Effector CD8-positive, alpha-beta T cell (primary cell): Measurements from ENCODE around the gene AIPL1.
"Not testable (repeated sequence)": the region's sequence is repeated elsewhere in the genome, so short reads cannot be mapped to it uniquely, and the experiment has no call there.

Source experiments
- DNase-seq: peaks from one replicate; lab custom pipeline; 2025; lab: John Stamatoyannopoulos, UW
- total RNA-seq, 4 experiments: gene quantifications; one replicate each; lab custom pipeline; 2026; lab: John Stamatoyannopoulos, UW

AIPL1 gene, protein sequence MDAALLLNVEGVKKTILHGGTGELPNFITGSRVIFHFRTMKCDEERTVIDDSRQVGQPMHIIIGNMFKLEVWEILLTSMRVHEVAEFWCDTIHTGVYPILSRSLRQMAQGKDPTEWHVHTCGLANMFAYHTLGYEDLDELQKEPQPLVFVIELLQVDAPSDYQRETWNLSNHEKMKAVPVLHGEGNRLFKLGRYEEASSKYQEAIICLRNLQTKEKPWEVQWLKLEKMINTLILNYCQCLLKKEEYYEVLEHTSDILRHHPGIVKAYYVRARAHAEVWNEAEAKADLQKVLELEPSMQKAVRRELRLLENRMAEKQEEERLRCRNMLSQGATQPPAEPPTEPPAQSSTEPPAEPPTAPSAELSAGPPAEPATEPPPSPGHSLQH
- total RNA-seq, result 0 reads per million in 4 experiments

DNA sequence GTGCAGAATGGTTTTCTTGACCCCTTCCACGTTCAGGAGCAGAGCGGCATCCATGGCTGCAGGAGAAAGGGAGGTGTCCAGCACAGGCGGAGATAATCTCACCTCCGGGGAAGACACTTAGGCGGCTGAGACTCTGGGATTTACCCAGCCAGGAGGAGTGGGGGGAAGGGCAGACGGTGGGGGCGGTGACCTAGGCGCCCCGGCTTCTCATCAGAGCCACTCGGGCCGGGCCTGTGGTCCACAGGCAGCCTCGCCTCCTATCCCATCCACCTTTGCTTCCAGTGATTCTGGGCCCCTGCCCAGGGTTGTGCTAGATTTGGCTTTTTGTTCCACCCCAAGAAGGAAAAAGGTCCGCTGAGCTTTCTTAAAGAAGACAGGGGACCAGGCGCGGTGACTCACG is at the start of gene AIPL1:
AIPL1 (minus strand) TSS at position 71 of the 400 bp plus-strand sequence; CDS start at position 54, 17 bp downstream.
- no peak for DNase-seq

DNA sequence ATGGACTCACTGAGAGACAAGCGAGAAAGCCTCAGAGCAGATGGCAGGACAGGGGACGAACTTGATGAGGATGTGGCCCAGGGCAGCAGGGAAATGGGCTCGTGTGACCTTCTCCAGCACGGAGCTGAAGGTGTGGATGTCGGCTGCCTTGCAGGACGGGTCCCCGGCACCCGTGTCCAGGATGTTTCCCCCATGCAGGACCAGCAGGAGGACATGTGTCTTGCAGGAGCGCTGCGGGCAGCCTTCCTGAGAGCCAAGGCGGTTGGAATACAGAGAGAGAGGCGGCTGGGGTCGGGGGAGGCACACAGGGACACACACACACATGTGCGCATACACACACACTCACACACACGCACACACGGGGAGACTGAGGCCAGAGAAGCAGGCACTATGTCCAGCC is 48.6 kb upstream of the AIPL1 start:
- no peak for DNase-seq

DNA sequence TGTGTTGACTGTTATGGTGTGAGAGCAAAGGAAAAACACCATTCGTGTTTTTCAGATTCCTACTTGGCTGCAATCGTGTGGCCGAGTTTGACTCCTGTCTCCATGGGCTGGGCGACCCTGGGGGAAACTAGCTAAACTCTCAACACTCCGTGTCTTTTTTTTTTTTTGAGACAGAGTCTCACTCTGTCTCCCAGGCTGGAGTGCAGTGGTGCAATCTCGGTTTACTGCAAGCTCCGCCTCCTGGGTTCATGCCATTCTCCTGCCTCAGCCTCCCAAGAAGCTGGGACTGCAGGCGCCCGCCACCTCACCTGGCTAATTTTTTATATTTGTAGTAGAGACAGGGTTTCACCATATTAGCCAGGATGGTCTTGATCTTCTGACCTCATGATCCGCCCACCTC is 47.9 kb upstream of the AIPL1 start:
- not testable (repeated sequence) for DNase-seq

DNA sequence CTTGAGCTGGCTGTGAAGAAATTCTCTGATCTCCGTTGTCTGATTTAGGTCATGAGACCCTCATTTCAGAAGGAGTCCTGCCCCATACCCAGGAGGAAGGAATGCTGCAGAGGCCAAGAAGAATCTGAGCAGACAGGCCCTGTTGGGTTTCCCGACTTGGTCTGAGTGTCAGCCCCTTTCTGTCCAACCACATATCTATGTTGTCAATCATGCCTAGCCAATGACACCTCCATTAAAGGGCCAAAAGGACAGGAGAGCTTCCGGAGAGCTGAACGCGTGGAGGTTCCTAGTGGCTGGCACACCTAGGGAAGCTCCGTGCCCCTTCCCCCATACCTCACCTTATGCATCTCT is 47.2 kb upstream of the AIPL1 start:
- no peak for DNase-seq

DNA sequence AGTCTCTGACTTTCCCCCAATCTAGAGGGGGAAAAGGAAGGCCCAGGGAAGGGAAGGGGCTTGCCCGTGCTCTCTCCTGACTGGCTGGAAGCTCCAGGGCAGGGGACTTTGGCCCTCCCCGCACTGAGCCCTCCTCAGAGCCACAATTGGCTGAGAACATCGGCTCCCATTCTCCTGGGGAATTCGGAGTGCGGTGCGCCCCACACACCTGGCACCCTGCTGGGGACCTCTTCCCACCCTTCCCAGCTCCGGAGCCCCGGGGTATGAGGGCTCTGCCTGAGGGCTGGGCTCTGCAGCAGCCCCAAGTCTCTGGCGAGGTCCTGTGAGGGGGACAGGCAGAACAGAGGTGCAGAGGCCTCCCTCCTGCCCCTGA is 45.4 kb upstream of the AIPL1 start:
- DNase-seq, result no peak

DNA sequence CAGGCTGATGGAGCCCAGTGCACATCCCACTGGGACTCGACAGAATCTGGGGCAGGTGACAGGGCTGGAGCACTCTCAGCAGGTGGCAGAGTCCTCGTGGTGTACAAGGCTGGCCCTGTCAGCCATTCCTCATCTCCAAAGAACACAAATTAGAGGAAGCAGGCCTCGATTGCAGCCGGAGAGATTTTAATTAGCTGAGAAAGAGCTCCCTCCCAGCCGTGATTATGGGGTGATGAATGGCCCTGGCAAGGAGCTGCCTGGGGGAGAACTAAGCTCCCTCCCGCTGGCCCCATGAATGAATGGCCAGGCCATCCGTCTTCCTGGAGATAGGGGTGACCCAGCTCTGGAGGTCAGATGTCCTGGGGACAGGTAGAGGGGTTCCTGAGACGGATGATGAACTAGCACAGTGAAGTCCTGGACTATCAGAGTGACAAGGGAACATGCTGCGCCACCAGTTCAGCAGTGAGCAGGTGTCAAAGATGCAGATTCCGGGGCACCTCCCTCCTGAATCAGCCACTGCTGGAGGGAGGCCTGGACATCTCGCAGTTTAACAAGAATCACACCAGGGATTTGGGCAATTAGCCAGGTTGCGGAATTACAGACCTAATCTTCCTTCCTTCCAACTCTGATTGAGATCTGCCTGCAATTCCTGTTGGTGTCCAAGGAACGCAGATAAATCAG is 44.8 kb upstream of the AIPL1 start:
- no peak for DNase-seq

DNA sequence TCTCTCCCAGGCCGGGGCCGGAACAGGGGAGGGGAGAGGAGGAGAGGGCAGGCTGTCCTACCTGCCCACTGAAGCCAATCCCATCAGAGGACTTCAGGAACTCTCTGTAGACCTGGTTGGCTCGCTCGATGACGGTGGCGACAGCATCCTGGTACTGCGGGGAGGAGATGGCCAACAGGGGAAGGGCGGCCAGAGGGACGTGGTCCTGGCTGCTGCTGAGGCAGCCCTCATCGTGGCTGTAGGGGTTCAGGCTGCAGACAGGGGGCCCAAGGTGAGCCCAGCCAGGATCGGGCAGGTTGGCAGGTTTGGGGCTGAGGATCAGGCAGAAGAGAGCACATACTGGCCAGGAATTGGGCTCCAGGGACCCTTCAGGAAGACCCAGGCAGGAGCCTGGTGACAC is 43.6 kb upstream of the AIPL1 start:
- no peak for DNase-seq

DNA sequence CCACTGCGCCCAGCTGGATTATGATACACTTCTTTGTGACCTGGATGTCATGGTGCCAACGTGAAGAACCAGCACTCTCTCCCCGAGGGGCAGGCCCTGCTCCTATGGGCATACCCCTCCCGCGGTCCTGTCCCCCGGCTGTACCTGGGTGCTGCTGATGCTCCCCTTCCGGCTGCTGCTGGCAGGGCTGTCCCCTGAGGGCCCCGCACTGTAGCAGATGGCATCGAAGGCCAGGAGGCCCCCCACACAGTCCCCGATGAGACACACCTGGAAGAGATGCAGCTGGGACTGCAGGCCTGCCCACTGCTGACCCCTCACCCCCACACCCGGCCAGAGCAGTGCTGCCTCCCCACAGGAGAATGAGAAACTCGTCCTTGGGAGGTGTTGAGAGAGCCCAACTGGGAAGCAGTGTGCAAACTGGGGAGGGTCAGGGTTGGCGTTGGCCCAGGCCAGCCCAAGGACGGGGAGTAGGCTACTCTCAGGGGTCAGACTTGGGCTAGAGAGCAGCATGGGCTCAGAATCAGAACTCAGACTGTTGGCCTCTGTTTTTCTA is 43.0 kb upstream of the AIPL1 start:
- no peak for DNase-seq

DNA sequence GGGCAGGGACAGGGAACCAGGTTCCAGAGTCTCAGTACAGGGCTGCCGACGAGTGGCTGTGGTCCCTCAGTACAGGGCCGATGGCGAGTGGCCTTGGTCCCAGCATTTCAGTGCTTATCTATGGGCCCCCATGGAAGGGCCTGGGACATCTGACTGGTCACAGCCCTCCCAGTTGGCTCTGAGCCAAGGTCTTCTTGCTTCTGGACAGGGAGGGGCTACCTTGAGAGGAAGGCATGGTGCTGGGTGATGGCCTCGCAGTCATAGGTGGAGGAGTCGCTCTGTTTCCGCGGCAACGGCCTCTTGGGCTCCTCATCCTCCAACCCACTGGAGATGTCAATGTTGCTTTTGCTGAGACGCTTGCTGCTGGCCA is 41.9 kb upstream of the AIPL1 start:
- no peak for DNase-seq

DNA sequence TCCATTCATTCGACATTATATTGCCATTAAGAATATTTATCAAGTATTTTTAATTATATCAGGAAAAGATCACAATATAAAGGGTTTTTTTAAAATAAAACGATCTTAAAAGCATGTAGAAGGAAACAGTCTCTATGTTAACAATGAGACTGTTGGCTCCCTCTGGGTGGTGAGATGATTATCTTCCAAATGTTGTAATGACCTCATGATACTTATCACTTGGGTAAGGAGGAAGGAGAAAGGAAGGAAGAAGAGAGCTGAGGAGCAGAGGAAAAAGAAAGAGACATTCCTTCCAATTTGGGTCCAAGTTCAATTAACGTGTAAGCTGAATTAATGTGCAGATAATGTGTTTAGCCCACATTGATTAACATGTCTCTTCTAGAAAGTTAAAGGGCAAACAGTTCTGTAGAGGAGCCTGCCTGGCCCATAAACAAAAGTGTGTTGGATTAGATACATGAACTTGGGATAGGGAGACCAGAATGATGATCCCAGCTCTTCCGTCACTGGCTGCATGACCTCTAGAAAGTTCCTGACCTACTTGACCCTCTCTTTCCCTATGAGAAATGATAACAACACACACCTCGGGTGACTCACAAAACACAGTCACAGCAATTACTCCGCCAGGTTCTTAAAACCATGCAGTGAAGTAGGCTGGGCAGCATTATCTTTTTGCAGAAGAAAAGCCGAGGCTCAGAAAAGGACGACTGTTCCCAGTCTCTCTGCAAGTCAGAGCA is 41.3 kb upstream of the AIPL1 start:
- no peak for DNase-seq

DNA sequence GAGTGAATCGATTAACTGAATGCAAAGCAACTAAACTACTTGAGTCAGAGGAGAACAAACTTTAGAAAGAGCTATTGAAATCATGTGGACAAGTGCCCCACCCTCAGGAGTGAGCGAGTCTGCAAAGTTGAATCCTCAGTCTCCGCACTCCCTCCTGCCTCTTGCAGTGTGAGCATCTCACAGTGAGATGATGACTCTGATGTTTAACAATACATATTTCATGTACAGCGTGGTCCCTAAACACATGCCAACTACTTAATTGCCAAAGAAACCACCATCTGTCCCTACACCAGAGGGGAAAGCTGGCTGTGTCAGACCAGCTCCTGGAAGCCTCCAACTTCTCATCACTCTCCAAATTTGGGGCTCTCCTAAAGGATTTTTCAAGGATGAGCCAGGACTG is 40.5 kb upstream of the AIPL1 start:
- no peak for DNase-seq

DNA sequence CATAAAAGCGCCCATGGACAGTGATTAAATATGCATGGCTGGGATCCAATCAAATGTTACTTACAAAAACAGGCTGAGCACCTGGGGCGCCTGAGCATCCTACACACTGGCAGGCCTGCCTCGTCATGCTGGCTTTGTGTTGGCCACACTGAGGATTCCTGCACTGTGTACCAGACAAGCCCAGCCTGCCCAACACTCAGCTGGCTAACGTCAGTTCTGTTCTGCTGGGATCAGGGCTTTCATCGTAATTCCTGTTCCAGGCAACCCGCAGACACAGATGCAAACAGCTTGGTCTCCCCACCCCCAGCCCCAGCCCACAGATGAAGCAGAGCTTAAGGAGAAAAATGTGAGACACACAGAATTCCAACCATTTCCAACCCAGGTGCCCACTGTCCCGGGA is 40.0 kb upstream of the AIPL1 start:
- no peak for DNase-seq

DNA sequence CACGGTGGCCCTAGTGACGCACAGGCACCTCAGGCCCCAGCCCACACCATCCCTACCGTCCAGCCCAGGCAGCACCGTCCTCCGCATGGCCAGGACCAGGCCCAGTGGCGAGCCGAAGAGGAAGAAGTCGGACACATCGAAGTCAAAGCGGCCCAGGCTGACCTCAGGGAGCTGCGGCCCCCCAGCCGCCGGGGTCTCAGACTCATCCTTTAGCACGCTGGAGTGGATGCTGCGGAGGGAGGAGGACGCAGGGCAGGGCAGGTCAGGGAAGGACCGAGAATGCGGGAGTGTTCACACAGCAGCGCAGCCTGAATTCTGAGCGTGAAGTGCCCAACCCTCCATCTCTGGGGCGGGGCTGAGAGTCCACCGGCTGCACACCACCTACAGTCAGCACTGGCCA is 39.5 kb upstream of the AIPL1 start:
- DNase-seq, result no peak

DNA sequence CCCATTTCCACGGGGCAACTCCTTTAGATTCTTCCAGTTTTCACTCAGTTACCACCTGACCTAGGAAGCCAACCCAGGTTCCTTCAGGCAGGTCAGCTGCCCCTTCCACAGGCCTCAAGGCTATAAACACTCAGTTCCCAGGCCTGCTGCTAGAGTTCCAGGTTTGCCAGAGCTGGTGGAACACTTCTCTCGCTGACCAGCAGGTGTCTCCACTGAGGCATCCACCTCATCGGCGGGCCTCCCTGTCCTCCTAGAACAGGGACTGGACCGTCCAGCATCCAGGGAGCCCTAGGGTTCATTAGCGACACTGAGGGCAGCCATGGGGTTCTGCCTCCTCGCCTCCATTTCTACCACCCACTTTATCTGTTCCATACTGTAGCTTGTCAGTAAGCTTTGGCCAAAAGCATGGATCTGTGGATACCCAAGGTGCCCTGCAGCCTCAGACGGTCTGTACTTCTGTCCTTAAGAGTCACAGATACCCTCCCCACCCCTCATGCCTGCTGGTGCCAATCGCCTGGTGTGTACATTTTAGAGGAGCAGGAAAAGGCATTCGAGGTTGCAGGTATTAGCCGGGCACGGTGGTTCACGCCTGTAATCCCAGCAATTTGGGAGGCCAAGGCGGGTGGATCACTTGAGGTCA is 38.3 kb upstream of the AIPL1 start:
- DNase-seq, result peak; percentile 42

DNA sequence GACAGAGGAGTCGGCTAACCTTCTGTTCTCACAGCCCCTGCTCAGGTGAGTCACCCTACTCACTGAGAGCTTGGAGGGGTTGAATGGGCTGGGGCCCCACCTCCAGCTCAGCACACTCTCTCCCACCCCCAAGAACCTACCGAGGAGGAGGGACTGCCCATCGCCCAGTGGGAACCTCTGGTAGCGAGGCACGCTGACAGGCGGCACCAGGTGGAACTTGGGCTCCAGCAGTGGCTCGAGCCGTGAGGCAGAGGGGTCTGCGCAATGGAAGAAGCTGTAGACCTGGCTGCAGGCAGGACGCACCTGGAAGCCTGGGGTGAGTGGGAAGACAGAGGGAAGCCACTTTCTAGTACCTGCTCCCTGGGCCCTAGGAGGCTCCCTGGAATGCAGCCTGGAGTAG is 37.6 kb upstream of the AIPL1 start:
- DNase-seq, result no peak

DNA sequence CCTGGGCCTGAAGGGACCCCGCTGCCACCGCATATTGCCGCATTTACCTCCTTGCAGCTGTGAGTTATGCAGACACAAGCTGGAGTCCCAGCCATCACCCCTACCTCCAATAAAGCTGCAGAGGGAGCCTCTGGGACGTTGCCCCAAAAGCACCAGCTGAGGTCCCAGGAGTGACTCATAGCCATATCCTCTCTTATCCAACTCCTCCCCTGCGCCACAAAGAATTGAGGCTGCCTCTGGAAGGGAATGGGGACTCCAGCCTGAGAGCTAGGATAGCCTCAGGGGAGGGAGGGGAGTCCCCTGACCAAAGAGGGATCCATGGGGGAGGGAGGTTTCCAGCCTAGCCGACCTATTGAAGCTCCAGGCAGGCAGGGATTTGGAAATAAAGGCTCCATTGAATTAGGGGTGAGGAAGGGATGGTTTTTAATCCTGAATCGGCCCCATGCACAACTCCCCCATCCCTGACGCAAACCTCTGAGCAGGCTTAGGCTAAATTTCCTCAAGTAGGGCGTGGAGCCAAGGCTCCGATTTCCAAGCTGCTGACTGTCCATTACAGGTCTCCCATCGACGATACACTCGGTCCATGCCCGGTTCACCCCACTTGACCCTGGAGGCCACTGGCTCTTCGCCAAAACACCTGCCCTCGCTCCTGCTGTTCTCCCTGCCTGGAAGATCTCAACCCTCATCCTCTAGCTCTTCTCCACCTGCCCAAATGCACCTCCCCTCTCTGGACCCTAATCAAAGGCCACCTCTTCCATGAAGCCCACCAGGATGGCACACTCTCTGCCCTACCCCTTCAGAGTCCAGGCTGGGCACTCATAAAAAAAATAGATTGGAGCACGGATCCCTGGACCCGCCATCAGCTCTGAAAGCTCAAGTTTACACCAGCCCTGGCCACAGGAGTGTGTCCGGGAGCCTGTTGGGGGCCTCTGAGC is 36.9 kb upstream of the AIPL1 start:
- DNase-seq, result no peak

DNA sequence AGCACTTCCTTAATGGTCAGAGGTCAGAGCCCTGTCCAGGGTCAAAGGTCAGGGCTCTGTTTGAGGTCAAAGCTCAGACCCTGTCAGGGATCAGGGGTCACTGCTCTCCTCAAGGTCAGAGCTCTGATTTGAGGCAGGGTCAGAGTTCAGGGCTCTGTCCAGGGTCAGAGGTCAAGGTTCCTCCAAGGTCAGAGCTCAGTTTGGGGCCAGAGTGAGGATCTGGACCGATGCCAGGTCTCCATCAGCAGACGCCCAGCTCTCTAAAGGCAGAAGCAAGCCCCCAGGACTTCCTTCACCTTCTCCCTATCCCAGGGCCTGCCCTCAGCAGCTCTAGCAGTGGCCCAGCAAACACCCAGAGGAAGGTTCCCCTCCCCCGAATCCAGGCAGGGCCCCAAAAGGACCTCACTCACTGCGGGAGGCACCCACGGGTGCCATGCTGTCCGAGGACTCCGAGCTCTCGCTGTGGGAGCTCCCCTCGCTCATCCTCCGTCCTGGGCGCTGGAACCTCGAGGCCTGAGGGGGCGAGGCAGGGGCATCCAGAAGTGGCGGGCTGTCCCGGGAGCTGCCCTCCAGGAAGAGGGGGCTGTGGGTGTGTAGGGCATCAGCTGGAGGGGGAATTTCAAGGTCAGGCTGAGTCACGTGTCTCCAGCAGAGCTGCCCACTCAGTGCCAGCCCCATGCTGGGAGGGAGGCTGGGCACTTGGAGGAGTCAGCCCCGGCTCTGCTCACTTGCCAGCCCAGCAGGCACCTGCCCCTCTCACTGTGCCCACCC is 36.0 kb upstream of the AIPL1 start:
- no peak for DNase-seq

DNA sequence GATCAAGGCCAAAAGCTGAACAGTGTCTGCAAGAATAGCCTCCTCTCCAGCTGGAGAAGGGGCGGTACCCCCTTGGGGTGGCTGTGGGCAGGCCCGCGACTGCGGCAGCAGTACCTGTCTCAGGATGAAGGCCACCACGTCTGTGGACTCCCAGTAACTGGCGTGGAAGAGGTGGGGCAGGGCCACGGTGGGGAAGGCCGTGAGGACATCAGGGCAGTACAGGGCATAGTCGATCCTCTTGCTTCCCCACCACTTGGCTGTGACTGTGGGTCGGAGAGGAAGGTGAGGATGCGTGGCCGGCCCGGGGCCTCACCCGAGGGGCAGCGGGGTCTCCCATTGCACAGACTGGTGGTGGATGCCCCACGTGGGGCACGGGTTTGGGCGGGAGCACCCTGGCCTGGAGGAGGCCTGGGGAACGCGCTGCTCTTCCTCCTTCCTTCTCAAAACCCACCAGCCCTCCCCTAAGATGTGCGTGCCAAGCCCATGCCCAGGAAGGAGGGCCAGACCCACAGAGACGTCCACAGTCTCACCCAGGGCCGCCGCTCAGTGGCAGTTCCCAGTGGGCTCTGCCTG is 35.3 kb upstream of the AIPL1 start:
- DNase-seq, result no peak

DNA sequence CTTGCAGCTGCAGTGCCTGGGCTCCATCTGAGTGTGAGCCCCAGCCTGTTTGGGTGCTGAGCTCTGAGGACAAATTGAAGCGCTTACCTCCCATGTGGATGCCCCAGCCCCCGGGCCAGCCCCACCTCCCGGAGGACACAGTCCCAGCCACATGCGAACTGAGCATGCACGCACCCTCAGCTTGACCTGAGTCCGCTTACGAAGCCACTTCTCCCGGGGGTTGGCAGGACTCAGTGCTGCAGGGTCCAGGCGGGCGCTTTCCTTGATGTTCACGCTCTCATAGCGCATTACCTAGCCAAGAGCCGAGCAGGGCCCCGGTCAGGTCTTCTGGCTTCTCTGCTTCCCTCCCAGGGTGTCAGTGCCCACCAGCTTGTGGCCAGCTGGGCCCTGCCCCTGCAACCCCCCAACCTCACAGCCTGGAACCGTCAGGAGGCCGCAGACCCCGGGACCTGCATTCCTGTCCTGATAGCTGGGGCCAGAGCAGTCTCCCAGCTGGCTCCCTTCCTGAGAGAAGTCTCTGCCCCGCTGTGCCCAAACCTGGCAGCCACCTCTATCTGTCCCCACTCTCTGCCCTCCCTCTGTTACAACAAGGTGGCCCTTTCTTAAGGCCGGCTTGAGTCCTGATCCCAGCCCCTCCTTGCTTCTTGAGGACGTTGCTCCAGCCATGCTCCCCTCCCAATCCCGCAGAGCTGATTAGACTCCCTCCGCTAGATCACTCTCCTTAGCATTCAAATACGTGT is 33.3 kb upstream of the AIPL1 start:
- DNase-seq, result no peak
